Stimulated activated CD8-positive, alpha-beta memory T cell treated with anti-CD3 and anti-CD28 coated beads, Interleukin-4, amount 100 ng/mL, for 4 hours (primary cell): ENCODE measurements around the gene ULK1.

Experiments used
- DNase-seq, 2 donors: peaks; one replicate each; pipeline ENCODE4 v3.0.0-alpha.2; 2020; ENCODE audit warnings: low read depth in 2 of 2, low spot score in 1 of 2

Gene ULK1

DNA sequence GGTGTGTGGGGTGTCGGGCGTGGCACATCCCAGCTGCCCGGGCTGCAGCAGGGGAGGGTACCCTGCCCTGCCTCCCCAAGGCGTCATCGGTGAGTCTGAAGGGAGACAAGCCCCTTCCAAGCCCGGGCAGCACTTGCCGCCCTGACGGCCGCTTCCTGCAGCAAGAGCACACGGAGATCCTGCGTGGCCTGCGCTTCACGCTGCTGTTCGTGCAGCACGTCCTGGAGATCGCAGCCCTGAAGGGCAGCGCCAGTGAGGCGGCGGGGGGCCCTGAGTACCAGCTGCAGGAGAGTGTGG is 24.6 kb downstream of the ULK1 start:
- no peak for DNase-seq

- no peak for DNase-seq
Observed at GRCh38 chr12:131919366-131920156, 25.1 kb downstream of the ULK1 start.

DNA sequence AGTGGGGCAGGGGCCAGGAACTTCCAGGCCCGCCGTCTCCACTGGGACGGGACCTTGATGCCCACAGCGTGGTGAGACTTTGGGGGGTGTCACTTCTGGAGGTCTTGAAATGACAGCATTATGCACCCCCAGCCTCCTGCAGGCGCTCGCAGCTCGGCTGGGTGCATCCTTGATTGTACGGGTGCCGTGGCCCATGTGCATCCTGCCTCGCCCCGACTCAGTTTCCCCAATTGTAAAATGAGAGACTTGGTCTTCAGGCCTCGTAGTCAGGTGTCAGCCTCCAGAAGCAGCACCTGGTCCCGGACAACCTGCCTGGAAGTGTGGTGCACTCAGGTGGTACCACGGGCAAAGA is 25.7 kb downstream of the ULK1 start:
- DNase-seq = no peak

DNA sequence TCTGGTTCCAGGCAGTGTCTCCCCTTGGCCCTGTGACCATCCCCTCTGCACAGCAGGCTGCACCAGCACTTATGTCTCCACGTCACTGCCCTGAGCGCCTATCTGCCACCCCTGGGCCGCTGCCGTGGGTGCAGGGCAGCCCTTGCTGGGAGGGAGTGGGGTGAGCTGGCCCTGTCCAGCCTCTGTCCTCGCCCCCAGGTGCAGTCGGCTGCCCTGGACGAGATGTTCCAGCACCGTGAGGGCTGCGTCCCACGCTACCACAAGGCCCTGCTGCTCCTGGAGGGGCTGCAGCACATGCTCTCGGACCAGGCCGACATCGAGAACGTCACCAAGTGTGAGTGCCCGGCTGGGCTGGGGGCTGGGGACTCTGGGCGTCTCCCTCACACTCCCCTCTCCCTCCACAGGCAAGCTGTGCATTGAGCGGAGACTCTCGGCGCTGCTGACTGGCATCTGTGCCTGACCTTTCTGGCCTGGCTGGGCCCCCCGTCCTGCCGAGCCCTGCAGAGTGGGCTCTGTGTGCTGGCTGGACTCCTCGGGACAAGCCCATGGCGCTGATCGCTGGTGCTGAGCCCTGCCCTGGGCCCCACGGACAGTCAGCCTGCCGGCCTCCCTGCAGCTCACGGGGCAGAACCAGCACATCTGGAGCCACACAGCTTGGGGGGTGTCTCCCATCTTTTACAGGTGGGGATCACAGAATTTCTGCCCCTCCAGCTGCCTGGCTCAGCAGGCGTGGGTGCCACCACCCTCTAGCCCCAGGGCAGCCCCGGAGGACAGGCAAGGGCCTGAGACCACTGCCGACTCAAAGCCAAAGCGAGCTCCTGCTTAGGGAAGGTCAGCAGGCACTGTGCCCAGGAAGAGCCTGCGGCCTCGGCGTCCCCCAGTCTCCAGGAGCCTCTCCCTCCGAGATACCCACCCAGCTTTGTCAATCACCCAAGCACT is 26.7 kb downstream of the ULK1 start:
- no peak for DNase-seq

- DNase-seq = no peak
Observed at GRCh38 chr12:131921866-131922769, 27.7 kb downstream of the ULK1 start.

- DNase-seq = no peak
Observed at GRCh38 chr12:131922772-131923171, 28.4 kb downstream of the ULK1 start.

- DNase-seq = no peak
Observed at GRCh38 chr12:131923260-131923659, 28.8 kb downstream of the ULK1 start.

DNA sequence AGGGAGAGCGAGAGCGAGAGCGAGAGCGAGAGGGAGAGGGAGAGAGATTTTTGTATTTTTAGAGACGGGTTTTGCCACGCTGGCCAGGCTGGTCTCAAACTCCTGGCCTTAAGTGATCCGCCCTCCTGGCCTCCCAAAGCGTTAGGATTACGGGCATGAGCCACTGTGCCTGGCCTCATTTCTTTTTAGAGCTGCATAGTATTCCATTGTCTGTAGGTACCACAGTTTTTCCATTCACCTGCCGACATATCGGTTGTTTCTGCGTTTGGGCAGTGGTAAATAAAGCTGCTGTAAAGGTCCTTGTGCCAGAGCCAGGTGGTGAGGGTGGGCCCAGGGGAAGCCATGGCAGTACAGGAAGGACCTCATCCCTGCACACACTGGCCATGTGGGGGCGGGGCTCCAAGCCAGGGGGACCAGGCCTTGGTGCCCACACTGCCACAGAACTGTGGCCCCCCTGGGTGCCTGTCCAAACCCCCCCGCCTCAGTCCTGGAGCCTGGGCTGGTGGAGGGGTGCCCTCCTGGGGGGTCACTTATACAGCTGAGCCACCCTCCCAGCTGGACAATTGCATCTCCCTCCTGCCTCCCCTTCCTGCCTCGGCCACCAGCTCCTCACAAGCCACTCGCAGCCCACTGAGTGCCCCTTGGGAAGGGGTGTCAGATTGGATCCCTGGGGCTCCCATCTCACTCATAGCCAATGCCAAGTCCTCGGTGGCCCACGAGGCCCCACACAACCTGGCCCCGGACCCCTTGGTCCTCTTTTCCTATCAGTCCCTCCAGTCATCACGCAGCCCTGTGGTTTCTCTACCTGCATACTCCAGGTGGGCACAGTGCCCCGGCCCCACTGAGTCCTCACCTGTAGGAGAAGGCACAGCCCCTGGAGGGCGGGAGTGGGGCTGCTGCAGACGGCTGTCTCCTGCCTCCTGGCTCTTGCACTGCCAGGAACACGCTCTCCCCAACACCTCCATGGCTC is 33.0 kb downstream of the ULK1 start:
- no peak for DNase-seq

DNA sequence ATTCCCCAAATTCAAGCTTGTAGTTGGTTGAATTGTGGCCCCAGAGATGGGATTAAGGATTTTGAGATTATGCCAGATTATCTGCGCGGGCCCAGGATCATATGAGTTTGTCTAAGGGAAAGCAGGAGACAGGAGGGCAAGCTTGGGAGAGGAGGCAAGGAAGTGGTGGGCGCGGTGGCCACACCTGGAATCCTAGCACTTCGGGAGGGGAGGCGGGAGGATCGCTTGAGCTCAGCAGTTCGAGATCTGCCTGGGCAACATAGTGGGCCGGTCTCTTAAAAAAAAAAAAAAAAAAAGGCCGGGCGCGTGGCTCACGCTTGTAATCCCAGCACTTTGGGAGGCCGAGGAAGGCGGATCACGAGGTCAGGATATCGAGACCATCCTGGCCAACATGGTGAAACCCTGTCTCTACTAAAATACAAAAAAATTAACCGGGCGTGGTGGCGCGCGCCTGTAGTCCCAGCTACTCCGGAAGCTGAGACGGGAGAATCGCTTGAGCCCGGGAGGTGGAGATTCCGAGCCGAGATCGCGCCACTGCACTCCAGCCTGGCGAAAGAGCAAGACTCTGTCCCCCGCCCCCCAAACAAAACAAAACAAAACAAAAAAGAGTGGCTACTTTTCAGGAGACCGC is 33.8 kb downstream of the ULK1 start:
- no peak for DNase-seq

DNA sequence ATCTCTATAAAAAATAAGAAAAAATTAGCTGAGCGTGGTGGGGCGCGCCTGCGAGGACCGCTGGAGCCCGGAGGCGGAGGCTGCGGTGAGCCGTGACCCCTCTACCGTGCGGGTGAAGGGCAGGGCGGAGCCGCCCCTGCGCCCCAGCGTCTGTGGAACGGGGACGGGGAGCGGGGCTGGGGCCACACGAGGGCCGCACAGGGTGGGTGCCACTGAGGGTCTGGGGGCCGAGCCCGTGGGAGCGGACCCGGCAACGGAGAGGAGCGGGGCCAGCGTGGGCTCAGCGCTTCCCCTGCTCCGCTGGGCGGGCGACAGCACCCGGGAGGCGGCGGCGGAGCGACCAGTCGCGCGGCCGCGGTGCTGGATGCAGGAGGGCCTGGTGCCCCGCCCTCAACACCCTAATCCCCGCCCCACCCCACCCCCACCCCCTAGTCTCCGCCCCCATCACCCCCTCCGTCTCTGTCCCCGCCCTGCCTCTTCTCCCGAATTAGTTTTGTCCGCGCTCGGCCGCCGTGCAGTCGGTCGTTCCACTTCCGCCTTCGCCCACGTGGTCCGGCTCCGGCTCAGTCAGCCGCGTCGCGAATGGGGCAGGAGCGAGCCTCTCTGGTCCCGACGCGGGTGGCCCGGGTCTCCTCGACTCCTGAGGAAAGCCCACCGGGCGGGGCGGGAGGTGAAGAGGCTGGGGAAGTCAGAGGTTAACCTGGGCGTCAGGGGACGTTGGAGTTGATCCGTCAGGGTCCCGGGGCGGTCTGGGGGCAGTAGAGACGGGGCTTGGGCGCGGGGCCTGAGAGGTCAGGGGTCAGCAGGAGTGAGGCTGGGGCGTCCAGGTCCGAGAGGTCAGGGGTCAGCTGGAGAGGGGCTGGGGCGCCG is 34.5 kb downstream of the ULK1 start, which contains the start of gene PUS1:
PUS1 (plus strand) TSS at position 566 of the 870 bp plus-strand sequence. CDS start 447 bp downstream, outside the sequence.
- peak; percentile 84 to 86 for DNase-seq

DNA sequence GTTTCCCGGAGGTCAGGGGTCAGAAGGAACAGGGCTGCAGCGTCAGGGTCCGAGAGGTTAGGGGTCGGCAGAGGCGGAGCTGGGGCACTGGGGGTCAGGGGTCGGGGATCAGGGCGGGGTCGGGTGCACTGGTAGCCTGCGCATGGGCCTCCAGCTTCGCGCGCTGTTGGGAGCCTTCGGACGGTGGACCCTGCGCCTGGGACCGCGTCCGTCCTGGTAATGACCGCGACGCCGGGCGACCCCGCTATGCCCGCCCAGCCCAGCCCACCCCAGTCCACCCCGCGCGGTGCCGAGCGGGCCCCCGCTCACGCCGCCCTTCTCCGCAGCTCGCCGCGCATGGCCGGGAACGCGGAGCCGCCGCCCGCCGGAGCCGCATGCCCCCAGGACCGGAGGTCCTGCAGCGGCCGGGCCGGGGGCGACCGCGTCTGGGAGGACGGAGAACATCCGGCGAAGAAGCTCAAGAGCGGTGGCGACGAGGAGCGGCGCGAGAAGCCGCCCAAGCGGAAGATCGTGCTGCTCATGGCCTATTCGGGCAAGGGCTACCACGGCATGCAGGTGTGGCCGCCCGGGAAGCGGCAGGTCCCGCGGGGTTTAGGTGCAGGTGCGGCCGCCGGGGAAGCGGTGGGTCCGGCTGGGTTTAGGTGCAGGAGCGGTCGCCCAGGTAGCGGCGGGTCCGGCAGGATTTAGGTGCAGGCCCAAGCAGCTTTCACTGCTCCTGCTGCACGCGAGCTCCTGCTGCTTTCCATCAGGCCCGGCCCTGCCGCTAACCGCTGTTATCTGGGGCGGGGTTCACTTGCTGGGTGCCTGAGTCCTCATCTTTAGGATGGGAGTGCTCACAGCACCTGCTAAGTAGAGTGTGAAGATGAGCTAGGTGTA is 35.4 kb downstream of the ULK1 start:
- DNase-seq = no peak

DNA sequence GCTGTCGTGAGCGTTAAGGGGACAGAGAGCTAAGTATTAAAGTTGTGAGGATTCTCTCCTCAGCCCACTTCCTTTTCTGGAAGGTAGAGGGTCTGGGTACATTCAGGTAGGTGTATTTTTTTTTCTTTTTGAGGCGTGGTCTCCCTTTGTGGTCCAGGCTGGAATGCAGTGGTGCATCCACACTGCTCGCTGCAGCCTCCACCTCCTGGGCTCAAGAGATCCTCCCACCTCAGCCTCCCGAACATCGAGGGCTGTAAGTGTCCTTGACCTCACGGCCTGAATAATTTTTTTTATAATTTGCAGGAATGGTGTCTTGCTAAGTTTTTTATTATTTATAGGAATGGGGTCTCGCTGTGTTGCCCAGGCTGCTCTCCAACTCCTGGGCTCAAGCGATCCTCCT is 36.1 kb downstream of the ULK1 start:
- no peak for DNase-seq

GRCh38 chr12:131933387-131933786 is 39.0 kb downstream of the ULK1 start:
- no peak for DNase-seq

- DNase-seq = no peak
Observed at GRCh38 chr12:131934535-131934934, 40.1 kb downstream of the ULK1 start.

GRCh38 chr12:131938082-131938481 is 43.7 kb downstream of the ULK1 start:
- no peak for DNase-seq

- DNase-seq = no peak
Observed at GRCh38 chr12:131939007-131939406, 44.6 kb downstream of the ULK1 start.

DNA sequence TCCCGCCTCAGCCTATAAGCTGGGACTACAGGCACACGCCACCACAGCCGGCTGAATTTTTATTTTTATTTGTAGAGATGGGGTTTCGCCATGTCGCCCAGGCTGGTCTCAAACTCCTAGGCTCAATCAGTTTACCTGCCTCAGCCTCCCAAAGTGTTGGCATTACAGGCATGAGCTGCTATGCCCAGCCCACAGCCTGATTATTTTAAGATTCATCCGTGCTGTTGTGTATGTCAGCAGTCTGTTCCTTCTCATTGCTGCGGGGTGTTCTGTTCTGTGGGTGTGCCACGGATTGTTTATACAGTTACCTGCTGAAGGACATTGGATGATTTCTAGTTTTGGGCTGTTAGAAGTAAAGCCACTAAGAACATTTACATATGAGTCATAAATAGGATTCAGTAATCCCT is 45.7 kb downstream of the ULK1 start:
- DNase-seq = no peak
